GM12873 (cell line): ENCODE data around the gene BICC1.

Source experiments
- CTCF ChIP-seq: IDR thresholded peaks from 2 replicates; pipeline ENCODE4 v1.5.1; 2012; ENCODE audit warnings: low read depth, mild to moderate bottlenecking, moderate library complexity, low read length, control low read depth; ENCODE audit not compliant: insufficient read depth; ENCODE audit errors: missing control alignments

The BICC1 gene

GRCh38 chr10:58725901-58726300 is 213.2 kb downstream of the BICC1 start:
- TF ChIP-seq CTCF, result no peak

- TF ChIP-seq CTCF, result no peak
These were observed 215.0 kb downstream of the BICC1 start for GRCh38 chr10:58727633-58728032.

GRCh38 chr10:58731276-58731675 is 218.6 kb downstream of the BICC1 start:
- TF ChIP-seq CTCF, result no peak

DNA sequence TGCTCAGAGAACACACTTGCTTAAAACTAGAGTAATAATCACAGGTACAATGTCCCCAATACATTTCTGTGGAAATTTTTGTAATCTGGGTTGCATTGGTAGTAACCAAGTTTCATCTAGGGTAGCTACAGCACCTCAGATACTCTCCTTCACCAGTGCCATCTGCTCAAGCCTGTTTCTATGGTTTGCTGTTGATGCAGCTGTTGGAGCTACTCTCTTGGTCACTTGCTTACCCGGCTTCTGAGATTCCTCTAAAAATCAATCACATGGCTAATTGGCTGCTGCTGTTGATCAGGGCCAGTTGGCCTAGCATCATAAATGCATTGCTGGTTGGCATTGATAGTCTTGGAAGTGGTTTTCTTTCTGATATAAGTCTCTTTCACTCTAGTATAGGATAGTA is 220.8 kb downstream of the BICC1 start:
- no peak for TF ChIP-seq CTCF

DNA sequence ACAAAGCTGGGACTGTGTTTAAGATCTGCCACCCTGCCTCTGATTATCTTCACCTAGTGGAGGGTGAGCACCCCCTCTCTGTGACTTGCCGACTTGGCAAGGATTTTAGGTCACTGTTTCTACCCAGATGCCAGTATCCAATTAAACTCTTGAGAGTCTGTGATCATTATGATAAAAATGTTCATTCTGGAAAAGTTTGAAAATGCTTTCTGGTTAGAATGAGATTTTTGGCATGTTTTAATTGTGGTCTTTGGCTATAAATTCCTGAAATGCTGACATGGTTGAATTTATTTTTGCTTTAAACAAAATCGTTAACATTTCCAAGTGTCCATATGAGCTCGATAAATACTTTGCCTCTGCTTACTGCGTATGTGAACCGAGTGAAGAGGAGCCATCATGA is 221.4 kb downstream of the BICC1 start:
- no peak for TF ChIP-seq CTCF

DNA sequence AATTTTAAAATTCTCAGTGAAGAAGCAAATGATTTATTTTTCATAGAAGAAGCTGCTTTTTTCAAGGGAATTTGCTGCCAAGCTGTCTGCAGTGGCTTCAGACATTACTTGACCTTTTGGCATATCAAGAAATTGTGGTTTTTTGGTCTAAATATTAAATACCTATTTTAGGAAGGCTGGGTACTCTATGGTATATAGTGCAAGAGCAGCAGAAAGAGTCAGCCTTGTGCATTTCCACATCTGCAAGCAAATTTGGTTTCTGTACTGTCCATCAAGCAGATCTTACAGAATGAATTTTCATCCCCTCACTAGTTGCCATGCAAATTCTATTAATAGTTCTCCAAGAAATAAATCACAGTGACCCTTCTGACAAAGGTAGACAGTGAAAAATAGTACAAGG is 222.0 kb downstream of the BICC1 start:
- no peak for TF ChIP-seq CTCF

- no peak for TF ChIP-seq CTCF
These were observed 222.4 kb downstream of the BICC1 start for GRCh38 chr10:58735087-58735486.
